SU-DHL-6 (cell line): ENCODE measurements around the gene VAV3.

Experiments used
- EZH2phosphoT487 ChIP-seq: fragments of 200-600 bp; sonication (generic), shearing (Covaris generic); conservative IDR thresholded peaks from 2 replicates; pipeline ENCODE4 v1.6.1; 2018; ENCODE audit warnings: mild to moderate bottlenecking, antibody characterized with exemption, low read length, moderate library complexity, mixed read lengths
- TF ChIP-seq, protein P1 (sequence below): fragments of 200-600 bp; sonication (generic); IDR thresholded peaks from one replicate; pipeline ENCODE4 v1.5.1; 2017; ENCODE audit warnings: antibody characterized with exemption, mild to moderate bottlenecking, low read length, moderate library complexity; ENCODE audit not compliant: insufficient read depth, poor library complexity, severe bottlenecking

DNA sequence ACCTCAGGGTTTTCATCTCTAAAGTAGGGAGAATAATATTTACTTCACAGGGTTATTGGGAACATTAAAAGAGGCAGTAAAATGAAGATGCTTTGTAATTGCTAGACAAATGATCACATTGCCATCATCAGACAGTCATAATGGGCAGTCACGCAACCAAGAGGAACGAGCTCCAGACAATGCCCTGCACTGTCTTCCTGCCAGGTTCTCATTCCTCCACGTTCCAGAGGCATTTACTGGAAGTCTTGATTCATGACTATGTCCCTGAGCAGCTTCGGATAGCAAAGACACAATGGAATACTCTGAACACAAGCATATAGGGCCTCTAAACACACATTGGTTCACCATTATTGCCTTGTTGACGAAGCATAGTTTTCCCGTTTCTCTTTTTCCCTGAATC lies 434.4 kb downstream of the VAV3 start:
- TF ChIP-seq, protein P1, sequence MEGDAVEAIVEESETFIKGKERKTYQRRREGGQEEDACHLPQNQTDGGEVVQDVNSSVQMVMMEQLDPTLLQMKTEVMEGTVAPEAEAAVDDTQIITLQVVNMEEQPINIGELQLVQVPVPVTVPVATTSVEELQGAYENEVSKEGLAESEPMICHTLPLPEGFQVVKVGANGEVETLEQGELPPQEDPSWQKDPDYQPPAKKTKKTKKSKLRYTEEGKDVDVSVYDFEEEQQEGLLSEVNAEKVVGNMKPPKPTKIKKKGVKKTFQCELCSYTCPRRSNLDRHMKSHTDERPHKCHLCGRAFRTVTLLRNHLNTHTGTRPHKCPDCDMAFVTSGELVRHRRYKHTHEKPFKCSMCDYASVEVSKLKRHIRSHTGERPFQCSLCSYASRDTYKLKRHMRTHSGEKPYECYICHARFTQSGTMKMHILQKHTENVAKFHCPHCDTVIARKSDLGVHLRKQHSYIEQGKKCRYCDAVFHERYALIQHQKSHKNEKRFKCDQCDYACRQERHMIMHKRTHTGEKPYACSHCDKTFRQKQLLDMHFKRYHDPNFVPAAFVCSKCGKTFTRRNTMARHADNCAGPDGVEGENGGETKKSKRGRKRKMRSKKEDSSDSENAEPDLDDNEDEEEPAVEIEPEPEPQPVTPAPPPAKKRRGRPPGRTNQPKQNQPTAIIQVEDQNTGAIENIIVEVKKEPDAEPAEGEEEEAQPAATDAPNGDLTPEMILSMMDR, result no peak
- TF ChIP-seq EZH2phosphoT487, result no peak
